ENCODE results near the gene ITPR2.
A peak's percentile ranks its signal among the peaks of the same experiment; 100 is the strongest.

ITPR2 gene

DNA sequence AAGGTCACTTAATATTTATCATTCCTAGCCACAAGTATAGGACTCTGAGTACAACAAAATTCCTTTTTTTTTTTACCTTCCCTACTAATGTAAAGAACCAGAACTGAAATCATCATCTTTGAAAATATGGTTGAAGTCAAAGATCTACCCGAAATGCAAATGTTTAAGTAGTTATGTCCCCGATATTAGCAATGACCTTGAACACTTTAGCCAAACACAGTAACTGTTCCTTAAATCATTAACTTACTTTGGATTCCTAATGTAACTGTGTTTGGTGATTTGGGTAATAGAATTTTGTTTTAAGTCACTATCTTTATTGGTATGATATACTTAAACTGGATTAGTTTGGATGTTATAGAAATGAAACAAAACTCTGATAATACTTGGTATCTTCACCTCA, 14.4 kb downstream of the ITPR2 start:
- no peak for DNase-seq

- DNase-seq = no peak
These were observed 14.8 kb downstream of the ITPR2 start for GRCh38 chr12:26818201-26818600.

GRCh38 chr12:26817183-26817591, 15.8 kb downstream of the ITPR2 start:
- DNase-seq = no peak

DNA sequence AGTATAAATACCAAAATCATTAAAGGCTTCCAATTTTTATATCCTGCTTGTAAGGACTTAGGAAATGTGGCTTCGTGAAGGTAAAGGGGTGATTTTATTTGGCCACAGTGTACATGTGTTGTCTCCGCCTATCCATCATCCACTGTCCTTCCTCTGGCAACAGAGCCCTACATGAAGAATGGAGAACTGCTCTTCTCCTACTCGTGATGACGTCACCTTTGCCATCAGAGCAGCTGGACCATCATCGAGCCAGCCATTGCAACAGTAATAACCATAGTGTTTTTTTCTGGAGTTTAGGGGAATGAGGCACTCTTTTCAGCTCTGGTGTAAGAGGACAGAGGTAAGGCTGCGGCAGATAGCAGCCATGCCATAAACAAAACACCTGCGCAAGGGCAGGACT, 19.2 kb downstream of the ITPR2 start:
- DNase-seq = no peak

- DNase-seq = no peak
These were observed 22.7 kb downstream of the ITPR2 start for GRCh38 chr12:26810330-26810729.

GRCh38 chr12:26809611-26810285, 23.2 kb downstream of the ITPR2 start:
- DNase-seq = peak; percentile 27

GRCh38 chr12:26808766-26809476, 24.1 kb downstream of the ITPR2 start:
- DNase-seq = no peak

GRCh38 chr12:26807292-26807691, 25.7 kb downstream of the ITPR2 start:
- no peak for DNase-seq

- no peak for DNase-seq
These were observed 26.4 kb downstream of the ITPR2 start for GRCh38 chr12:26806556-26806955.

- DNase-seq = no peak
These were observed 27.5 kb downstream of the ITPR2 start for GRCh38 chr12:26805401-26805971.

GRCh38 chr12:26803552-26803951, 29.4 kb downstream of the ITPR2 start:
- DNase-seq = no peak

DNA sequence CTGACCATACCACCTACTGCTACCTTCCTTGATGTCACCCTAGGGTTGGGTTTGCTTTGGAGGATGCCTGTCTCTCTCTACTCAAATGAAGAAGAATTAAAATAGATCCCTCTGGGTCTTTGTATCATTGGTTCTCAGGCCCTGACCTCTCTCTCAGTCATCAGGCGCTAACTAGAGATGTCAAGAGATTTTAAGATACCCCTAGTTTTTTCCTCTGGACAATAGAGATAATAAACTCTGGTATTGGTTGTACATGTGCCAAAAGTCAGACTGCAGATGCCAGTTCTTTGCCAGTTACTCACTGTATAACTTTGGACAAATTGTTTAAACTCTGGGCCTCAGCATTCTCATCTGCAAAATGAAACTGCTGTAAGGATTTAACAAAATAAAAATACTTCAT, 31.5 kb downstream of the ITPR2 start:
- no peak for DNase-seq

DNA sequence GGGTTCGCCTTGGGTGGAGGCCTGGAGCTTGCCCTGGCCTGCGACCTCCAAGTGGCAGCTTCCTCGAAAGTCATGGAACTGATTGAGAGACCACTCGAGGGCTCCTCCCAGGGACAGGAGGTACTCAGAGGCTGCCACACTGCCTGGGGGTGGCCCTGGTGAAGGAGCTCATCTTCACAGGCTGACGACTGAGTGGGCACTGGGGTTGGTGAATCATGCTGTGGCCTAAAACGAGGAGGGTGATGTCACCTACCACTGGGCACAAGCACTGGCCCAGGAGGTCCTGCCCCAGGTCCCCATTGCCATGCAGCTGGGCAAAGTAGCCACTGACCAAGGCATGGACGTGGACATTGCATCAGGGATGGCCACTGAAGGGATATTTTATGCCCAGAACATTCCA, 32.1 kb downstream of the ITPR2 start:
- no peak for DNase-seq

DNA sequence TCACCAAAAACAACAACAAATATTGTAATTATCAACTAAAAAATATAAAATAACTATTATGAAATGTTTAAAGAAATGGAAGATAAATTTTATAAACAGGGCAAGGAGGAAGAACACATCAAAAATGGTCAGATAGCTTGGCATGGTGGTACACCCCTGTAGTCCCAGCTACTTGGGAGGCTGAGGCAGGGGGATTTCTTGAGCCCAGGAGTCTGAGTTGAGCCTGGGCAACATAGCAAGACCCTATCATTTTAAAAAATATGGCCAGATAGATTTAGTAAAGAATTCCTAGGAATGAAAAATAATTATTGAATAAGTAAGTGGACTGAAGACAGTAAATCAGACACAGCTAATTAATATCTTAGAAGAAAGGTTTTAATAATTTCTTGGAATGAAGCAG, 32.6 kb downstream of the ITPR2 start:
- DNase-seq = no peak

DNA sequence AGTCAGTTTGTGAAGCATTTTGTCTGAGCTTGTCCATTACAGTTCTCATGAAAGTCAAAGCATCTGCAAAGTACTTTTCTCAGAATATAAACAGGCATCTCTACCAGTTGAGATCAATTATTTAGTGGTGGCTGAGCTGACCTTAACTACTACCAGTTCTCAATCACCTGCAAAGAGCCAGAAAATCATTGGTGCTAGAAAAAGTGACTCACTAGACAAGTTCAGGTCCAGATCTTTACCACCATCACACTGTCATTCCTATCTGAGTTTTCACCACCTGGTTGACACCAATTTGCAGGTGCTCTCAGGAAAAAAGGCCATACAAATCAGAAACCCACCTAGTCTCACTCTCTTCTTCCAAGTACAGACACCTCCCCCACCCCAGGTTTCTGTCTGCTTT, 33.3 kb downstream of the ITPR2 start:
- DNase-seq = no peak

DNA sequence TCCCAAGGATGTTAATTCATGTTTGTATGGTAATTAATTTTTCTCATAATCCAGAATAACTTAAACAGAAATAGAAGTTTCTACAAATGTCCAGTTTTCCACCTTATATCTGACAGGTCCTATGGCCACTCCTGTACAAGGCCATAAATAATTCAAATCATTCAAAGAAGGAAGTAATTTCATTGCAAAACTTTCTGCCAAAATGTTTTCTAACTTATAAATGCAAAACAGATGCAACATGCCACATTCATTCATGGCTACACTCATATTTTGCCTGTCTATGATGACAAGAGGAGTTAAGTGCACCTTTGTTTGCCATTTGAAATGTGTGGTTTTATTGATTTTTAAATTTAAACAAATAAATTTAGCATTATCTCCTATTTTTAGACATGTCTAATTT, 34.4 kb downstream of the ITPR2 start:
- DNase-seq = no peak

- DNase-seq = no peak
These were observed 35.0 kb downstream of the ITPR2 start for GRCh38 chr12:26798023-26798422.

- no peak for DNase-seq
These were observed 37.1 kb downstream of the ITPR2 start for GRCh38 chr12:26795910-26796309.

GRCh38 chr12:26791301-26791791, 41.6 kb downstream of the ITPR2 start:
- no peak for DNase-seq

- no peak for DNase-seq
These were observed 42.4 kb downstream of the ITPR2 start for GRCh38 chr12:26790645-26790994.

- no peak for DNase-seq
These were observed 43.0 kb downstream of the ITPR2 start for GRCh38 chr12:26789731-26790644.

- DNase-seq = peak; percentile 50
These were observed 46.0 kb downstream of the ITPR2 start for GRCh38 chr12:26786865-26787514.

GRCh38 chr12:26786491-26786864, 46.5 kb downstream of the ITPR2 start:
- no peak for DNase-seq

Data from NCI-H82 (cell line).